ENCODE data around the gene ZC3H7A. TPM values are rescaled to one million over a fixed set of nuclear protein-coding genes. Genes with fewer than 3 reads are reported as not detected.

Gene ZC3H7A
- total and polyA plus RNA-seq, 2 of the 13 experiments (the other 11 are each of a cell fraction or from before 2014, with no cell fraction given): 29.2 to 36.8 TPM

DNA sequence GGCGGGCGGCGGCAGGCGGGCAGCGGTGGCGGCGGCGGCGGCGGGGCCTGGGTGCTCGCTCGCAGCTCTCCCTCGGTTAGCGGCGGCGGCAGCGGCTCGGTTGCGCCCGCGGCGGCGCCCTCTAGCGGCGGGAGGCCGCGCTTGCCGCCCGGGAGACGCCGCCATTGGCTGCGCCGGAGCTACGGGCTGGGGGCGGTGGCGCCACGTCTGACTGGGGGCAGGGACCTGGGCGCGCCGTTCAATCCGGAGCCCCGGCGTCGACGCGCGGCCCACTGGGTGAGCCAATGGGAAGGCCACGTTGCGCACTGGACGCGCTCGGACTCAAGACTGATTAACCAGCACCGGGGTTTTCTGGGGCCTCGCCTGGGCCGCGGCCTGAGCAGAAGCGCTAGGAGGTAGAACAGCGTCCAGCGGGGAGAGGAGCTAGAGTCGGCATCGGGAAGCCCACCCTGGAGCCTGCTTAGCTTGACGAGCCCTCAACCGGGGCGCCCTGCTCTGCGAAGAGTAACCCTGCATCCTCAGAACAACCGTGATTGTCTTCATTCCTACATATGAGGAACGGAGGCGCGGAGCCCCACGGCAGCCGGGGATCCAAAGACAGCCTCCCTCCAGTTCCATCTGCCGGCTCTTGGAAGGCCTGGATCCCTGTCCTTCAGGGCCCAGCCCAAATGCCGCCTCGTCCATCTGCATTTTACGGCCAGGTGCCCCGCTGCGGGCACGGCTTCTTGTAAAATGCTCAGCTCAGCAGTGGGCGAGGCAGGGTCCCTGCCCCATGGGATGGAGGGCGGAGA lies at the start of gene ZC3H7A (continued):
- no peak for TF ChIP-seq ZNF672 (CRISPR knock-in tag; IDR thresholded peaks at IDR 0.05)
- peak; percentile 88 for TF ChIP-seq U2AF1 (optimal IDR thresholded peaks at IDR 0.05; ENCODE audit: low read depth, low read length)
- TF ChIP-seq ZNF773 (CRISPR knock-in tag; IDR thresholded peaks at IDR 0.05; ENCODE audit: borderline replicate concordance): peak; percentile 52; the same call in 1 of the 2 replicates
- no peak; the same call in 1 of the 2 replicates for TF ChIP-seq ZNF7 (CRISPR knock-in tag; IDR thresholded peaks at IDR 0.05)
- TF ChIP-seq, protein P1, sequence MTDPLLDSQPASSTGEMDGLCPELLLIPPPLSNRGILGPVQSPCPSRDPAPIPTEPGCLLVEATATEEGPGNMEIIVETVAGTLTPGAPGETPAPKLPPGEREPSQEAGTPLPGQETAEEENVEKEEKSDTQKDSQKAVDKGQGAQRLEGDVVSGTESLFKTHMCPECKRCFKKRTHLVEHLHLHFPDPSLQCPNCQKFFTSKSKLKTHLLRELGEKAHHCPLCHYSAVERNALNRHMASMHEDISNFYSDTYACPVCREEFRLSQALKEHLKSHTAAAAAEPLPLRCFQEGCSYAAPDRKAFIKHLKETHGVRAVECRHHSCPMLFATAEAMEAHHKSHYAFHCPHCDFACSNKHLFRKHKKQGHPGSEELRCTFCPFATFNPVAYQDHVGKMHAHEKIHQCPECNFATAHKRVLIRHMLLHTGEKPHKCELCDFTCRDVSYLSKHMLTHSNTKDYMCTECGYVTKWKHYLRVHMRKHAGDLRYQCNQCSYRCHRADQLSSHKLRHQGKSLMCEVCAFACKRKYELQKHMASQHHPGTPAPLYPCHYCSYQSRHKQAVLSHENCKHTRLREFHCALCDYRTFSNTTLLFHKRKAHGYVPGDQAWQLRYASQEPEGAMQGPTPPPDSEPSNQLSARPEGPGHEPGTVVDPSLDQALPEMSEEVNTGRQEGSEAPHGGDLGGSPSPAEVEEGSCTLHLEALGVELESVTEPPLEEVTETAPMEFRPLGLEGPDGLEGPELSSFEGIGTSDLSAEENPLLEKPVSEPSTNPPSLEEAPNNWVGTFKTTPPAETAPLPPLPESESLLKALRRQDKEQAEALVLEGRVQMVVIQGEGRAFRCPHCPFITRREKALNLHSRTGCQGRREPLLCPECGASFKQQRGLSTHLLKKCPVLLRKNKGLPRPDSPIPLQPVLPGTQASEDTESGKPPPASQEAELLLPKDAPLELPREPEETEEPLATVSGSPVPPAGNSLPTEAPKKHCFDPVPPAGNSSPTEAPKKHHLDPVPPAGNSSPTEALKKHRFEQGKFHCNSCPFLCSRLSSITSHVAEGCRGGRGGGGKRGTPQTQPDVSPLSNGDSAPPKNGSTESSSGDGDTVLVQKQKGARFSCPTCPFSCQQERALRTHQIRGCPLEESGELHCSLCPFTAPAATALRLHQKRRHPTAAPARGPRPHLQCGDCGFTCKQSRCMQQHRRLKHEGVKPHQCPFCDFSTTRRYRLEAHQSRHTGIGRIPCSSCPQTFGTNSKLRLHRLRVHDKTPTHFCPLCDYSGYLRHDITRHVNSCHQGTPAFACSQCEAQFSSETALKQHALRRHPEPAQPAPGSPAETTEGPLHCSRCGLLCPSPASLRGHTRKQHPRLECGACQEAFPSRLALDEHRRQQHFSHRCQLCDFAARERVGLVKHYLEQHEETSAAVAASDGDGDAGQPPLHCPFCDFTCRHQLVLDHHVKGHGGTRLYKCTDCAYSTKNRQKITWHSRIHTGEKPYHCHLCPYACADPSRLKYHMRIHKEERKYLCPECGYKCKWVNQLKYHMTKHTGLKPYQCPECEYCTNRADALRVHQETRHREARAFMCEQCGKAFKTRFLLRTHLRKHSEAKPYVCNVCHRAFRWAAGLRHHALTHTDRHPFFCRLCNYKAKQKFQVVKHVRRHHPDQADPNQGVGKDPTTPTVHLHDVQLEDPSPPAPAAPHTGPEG (CRISPR knock-in tag; IDR thresholded peaks at IDR 0.05): peak; percentile 94
- peak; percentile 98 for TF ChIP-seq KLF6 (CRISPR knock-in tag; IDR thresholded peaks at IDR 0.05)
- TF ChIP-seq SRSF4 (IDR thresholded peaks at IDR 0.05; ENCODE audit: low read depth, low read length, poor library complexity, severe bottlenecking): no peak
- 0 out of 2 replicates have a peak, but pooled peaks have one; percentile 14 for TF ChIP-seq CENPT (CRISPR knock-in tag; IDR thresholded peaks at IDR 0.05; ENCODE audit: low read depth)
- TF ChIP-seq, protein P2, sequence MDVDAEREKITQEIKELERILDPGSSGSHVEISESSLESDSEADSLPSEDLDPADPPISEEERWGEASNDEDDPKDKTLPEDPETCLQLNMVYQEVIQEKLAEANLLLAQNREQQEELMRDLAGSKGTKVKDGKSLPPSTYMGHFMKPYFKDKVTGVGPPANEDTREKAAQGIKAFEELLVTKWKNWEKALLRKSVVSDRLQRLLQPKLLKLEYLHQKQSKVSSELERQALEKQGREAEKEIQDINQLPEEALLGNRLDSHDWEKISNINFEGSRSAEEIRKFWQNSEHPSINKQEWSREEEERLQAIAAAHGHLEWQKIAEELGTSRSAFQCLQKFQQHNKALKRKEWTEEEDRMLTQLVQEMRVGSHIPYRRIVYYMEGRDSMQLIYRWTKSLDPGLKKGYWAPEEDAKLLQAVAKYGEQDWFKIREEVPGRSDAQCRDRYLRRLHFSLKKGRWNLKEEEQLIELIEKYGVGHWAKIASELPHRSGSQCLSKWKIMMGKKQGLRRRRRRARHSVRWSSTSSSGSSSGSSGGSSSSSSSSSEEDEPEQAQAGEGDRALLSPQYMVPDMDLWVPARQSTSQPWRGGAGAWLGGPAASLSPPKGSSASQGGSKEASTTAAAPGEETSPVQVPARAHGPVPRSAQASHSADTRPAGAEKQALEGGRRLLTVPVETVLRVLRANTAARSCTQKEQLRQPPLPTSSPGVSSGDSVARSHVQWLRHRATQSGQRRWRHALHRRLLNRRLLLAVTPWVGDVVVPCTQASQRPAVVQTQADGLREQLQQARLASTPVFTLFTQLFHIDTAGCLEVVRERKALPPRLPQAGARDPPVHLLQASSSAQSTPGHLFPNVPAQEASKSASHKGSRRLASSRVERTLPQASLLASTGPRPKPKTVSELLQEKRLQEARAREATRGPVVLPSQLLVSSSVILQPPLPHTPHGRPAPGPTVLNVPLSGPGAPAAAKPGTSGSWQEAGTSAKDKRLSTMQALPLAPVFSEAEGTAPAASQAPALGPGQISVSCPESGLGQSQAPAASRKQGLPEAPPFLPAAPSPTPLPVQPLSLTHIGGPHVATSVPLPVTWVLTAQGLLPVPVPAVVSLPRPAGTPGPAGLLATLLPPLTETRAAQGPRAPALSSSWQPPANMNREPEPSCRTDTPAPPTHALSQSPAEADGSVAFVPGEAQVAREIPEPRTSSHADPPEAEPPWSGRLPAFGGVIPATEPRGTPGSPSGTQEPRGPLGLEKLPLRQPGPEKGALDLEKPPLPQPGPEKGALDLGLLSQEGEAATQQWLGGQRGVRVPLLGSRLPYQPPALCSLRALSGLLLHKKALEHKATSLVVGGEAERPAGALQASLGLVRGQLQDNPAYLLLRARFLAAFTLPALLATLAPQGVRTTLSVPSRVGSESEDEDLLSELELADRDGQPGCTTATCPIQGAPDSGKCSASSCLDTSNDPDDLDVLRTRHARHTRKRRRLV (CRISPR knock-in tag; IDR thresholded peaks at IDR 0.05): peak; percentile 90; the same call in 1 of the 2 replicates
- peak; percentile 65; the same call in 1 of the 2 replicates for TF ChIP-seq FOXK1 (CRISPR knock-in tag; IDR thresholded peaks at IDR 0.05; ENCODE audit: borderline replicate concordance, low read depth)
- TF ChIP-seq ZNF615 (CRISPR knock-in tag; IDR thresholded peaks at IDR 0.05; ENCODE audit: borderline replicate concordance): 0 out of 2 replicates have a peak, but pooled peaks have one; percentile 36
- TF ChIP-seq, protein P3, sequence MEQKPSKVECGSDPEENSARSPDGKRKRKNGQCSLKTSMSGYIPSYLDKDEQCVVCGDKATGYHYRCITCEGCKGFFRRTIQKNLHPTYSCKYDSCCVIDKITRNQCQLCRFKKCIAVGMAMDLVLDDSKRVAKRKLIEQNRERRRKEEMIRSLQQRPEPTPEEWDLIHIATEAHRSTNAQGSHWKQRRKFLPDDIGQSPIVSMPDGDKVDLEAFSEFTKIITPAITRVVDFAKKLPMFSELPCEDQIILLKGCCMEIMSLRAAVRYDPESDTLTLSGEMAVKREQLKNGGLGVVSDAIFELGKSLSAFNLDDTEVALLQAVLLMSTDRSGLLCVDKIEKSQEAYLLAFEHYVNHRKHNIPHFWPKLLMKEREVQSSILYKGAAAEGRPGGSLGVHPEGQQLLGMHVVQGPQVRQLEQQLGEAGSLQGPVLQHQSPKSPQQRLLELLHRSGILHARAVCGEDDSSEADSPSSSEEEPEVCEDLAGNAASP (CRISPR knock-in tag; IDR thresholded peaks at IDR 0.05; ENCODE audit: borderline replicate concordance): peak; percentile 95
- TF ChIP-seq GTF2F1 (IDR thresholded peaks at IDR 0.05; ENCODE audit: low read length): peak; percentile 83
- TF ChIP-seq SNAPC2 (CRISPR knock-in tag; IDR thresholded peaks at IDR 0.05): peak; percentile 93
- peak; percentile 48; the same call in 1 of the 2 replicates for TF ChIP-seq GPN1 (CRISPR knock-in tag; IDR thresholded peaks at IDR 0.05; ENCODE audit: borderline replicate concordance)
- TF ChIP-seq HDAC6 (IDR thresholded peaks at IDR 0.05; ENCODE audit: low read depth, low read length): 0 out of 2 replicates have a peak, but pooled peaks have one; percentile 38

All from HepG2 (cell line).